Activated naive CD8-positive, alpha-beta T cell treated with anti-CD3 and anti-CD28 coated beads, Interleukin-2, amount 50 U/mL, for 16 hours (primary cell): ENCODE data around the gene SLC24A4.

ENCODE experiments used
- DNase-seq: peaks from one replicate; pipeline ENCODE4 v3.0.0-alpha.2; 2020; ENCODE audit warnings: low read depth, low spot score

The SLC24A4 gene

DNA sequence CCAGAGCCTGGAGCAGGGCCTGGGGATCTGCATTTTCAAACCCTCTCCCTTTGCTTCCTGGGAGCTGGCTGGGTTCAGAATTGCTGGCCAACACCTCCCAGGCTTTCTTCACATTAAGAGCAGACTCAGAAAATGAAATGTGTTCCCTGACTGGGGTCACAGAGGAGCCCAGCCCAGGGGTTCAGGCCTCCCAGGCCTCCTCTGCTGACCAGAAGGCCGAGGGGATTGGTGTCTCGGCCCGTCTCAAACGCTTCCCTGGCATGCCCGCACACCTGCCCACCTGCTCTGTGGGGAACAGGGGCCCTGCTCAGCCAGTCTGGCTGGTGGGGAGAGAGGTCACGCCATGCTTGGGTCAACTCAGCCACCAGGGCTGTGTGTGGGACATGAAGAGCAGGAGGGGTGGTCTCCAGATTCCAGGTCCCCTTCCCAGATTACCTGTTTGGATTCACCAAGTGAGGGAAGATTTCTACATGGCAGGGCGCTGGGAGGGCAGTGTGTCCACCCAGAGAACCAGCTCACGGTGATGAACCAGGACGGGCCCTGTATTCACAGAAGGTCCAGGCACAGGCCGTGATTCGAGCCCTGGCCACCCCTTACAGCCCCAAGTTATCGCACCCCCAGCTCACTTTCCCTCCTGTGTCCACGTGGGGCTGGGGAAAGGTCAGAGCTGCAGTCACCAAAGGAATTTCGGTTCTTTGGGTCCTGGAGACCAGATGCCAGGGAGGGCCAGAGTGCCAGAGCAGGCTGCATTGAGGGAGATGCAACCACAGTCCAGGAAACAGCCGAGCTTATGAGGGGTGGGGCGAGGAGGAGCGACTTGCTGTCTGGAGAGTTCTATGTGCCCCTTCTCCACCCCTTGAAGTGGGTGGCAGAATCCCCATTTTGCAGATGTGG is 135.4 kb downstream of the SLC24A4 start:
- DNase-seq = no peak

DNA sequence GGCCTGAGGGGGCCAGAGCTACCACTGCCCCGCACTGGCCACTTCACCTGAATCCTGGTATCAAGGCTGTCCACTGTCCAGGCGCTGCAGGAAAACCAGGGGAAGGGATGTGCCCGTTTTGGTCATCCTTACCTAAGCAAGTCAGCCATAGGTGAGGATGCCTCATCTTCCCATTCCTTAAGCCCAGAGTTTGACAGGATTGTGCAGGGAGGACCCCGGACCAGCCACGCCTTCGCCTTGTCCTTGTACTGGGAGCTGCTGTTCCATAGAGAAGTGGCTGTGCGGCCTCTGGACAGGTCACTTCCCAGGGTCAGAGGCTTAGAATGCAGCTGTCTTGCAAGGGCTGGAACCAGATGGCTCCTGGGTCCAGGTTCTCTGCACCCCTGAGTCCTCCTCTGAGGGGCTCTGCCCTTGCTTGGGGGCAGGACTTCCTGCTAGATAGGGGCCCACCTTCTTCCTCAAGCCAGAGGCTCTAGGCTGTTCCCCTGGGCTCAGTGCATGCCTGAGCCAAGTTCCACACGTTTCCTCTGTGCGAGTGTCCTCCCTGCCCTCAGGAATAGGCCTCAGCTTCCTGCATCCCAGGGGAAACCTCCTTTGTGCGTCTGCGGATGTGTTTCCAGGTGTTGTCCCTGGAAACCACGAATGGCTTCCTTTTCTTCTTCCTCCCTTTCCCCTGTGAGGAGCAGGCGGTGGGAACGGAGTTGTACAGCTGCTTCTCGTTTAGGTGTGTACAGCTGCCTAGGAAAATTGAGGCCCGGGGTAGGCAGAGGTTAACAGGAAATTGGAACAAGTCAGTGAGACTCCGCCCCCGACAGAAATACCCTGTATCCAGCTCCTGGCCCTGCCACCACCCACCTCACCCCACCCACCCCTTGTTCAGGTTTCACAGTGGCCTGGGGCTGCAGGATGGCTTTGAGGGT is 136.3 kb downstream of the SLC24A4 start:
- no peak for DNase-seq

DNA sequence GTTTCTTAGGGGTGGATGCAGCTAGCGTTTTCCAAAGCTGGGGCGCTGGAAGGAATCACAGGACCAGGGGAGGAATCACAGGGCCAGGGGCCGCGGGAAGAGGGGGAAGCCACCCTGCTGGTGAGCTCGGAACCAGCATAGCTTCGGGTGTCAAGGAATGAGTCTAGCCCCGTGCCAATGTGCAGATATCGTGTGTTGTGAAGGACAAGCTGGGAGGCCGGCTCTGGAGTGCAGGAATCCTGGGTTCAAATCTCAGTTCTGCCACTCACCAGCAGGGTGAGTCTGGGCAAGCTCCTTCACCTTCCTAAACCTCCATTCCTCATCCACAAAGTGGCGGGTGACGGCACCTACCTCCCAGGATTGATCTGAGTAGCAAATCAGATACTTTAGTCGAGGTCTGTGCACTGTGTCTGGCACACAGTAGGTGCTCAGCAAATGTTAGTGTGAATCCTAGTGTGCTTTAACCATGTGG is 137.0 kb downstream of the SLC24A4 start:
- DNase-seq = no peak

DNA sequence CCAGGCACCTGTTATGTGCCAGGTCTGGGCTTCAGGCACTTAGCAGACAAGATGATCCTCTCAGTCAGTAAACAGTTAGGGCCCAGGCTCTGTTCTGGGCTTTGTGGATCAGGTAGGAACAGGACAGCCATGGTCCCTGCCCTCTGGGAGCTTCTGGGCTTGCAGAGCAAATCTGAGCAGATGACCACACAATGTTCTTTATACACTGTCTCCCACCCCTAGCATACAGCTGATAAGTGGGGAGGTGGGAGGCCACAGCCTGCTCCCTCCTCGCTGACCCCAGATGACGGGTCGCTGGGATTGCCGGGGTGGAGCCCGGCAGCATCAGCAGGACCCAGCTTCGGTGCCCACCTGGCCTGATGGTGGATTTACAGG is 137.6 kb downstream of the SLC24A4 start:
- DNase-seq = no peak

DNA sequence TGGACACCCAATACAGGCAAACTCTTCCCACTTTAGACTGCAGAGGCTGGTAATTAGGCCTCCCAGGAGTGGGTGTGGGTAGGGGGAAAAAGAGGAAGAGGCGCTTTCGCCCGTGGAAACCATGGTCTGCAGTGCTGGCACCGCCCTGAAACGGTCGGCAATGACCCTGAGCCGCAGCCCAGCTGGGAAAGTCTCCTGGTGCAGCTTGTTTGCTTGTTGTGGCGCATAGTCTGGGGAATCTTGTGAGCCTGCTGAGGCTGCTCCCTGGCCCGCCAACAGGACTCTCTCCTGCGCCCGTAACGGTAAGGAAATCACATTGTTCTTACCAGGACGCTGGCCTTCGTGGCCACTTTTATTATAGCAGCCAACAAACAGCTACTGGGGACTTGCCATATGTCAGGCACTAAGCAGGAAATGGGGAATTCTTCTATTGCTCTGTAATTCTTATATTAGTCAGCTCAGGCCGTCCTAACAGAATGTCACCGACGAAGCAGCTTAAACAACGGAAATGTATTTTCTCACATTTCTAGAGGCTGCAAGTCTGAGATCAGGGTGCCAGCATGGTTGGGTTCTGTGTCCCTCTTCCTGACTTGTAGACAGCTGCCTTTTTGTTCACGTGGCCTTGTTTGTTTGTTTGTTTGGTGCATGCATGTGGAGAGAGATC is 138.1 kb downstream of the SLC24A4 start:
- DNase-seq = no peak

DNA sequence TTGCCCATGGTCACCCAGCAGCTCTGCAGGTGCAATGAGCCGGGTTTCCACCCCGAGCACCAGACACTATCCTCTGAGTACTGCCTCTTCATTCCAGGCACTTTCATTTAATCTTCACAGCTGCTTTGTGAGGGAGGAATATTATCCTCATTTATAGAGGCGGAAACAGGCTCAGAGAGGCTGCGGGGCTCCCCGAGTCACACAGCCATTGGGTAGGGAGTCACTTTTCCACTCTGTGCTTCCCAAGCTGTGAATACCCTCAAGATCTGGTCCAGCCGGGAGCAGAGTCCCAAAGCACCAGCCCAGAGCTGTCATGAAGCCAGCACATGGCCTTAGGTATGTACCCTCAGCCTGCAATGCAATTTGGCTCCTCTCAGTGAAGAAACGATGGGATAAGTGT is 138.9 kb downstream of the SLC24A4 start:
- no peak for DNase-seq

DNA sequence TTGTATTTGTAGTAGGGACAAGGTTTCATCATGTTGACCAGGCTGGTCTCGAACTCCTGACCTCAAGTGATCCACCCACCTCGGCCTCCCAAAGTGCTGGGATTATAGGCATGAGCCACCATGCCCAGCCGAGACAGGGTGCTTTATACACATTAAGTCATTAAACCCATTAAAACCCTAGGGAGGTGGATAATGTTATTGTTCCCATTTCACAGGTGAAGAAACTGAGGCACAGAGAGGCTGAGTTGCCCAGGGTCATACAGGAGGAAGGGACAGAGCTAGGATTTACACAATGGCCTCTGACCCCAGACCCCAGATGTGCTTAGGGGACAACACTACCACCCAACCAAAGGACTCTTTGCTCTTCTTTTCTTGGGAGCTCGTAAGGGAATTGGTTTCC is 139.6 kb downstream of the SLC24A4 start:
- no peak for DNase-seq

DNA sequence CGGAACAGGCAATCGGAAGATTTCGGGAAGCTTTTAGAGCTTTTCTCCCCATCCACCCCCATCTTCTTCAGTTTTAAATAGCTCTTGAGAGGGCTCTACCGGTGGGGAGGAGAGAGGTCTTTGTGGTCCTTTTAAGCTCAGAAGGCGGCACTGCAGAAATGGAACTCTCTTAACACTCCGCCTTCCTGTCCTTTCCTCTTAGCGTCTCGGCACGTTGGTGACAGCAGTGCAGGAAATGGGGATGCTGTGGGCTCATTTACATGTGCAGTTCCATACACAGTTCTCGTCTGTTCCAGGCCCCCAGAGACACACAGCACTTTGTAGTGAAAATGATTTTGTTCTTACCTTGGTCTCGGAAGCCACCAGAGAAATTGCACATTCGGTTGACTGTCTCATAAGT is 140.2 kb downstream of the SLC24A4 start:
- no peak for DNase-seq

DNA sequence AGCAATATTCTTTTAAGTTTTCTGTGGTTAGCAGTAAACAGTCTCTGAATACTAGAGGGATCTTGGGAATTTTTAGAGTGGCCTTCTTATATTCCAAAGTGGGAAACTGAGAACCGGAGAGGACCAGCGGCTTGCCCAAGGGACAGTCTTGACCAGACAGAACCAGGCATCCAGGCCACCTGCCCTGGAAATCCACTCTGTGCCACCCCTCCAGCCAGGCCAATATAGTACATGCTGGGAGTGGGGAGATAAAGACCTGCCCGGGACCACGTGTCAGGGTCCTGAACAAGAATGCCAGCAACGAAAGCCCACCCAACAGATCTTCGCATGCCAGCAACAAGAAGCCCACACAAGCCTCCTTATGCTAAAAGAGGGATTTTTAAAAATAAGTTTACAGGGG is 141.2 kb downstream of the SLC24A4 start:
- no peak for DNase-seq

DNA sequence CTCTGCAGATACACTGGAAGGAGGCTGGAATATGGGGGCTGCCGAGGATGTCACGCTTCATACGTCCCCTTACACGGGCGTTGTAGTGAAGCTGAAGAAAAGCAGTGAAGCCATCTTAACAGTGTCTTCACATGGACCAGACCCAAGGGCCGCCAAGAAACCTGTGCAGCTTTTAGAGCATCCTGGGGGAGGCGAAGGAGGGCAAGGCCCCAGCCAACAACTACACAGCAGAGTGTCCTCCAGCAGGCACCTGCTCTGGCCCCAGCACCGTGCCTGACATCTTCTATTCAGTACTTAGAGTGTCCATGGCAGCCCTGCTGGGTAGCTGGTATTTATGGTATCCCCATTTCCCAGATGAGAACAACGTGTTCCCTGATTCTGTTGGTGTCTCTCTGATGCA is 141.8 kb downstream of the SLC24A4 start:
- DNase-seq = no peak

DNA sequence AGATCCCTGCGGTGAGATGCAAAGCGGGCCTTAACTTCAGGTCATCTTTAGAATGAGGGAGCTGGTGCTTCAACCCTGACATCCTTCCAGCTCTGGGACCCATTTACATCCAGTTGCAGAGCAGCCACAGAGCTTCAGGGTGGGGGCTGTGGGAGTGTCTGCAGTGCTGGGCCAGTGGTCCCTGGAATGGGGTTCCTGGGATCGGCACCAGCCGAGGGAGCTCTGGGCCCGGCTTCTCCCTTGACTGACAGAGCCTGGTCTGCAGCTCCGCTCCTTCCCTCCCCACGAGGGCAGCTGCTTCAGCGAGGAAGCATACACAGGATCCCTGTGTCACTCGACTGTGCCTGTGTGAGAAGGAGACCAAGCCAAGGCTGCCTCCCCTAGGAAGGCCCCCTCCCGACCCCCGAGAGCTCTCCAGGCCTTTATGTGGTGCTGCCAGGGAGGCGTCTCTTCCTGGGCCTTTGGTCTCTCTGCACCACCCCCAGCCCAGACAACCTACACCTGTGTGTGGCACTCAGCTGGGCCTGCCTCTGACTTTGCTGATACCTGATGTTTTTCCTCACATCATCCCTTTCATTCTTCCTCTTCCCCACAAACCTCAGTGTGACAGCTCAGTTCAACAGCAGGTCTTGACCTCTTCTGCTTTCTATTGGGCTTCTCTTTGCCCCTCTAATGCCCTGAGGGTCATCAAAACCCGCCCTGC is 142.5 kb downstream of the SLC24A4 start:
- no peak for DNase-seq

DNA sequence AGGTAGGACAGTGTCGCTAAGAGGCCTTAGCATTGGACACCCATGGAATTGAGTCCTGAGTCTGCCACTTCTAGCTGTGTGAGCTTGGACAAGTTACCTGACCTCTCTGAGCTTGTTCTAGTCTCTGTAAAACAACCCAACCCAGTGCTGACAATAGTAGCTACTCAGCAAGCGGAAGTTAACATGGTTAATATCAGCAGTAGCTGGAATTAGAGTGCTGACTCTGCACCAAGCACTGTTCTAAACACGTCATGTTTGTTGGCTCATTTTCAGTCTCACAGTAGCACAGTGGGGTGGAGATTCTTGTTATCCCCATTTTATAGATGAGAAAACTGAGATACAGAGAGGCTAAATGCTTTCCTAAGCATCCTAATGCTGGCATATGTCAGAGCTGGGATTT is 143.1 kb downstream of the SLC24A4 start:
- no peak for DNase-seq

DNA sequence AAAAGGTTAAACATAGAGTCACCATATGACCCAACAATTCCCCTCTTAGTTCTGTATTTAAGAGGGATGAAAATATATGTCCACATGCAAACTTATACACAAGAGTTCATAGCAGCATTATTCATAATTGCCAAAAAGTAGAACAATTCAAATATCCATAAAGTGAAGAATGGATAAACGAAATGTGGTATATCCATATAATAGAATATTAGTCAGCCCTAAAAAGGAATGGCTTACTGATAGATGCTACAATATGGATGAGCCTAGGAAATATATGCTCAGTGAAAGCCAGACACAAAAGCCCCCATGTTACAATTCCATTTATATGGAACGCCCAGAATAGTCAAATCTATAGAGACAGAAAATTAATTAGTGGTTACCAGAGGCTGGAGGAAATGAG is 146.6 kb downstream of the SLC24A4 start:
- no peak for DNase-seq

DNA sequence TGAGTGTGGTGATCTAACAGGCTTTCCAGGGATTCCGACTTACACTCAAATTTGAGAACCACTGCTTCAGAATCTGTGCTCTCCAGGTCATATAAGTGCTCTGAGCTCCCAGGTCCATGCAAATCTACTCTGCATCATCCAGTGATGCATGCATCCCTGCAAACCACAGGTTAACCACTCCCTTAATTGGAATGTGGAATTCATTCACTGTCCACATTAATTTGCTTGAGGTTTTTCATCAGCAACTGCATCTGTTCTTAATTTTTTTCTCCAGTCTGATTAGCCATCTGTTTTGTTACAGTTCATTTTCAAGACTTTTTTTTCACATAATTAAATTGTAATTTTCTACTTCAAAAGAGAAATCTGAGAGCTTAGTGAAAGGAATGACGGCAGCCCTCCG is 147.2 kb downstream of the SLC24A4 start:
- DNase-seq = no peak

DNA sequence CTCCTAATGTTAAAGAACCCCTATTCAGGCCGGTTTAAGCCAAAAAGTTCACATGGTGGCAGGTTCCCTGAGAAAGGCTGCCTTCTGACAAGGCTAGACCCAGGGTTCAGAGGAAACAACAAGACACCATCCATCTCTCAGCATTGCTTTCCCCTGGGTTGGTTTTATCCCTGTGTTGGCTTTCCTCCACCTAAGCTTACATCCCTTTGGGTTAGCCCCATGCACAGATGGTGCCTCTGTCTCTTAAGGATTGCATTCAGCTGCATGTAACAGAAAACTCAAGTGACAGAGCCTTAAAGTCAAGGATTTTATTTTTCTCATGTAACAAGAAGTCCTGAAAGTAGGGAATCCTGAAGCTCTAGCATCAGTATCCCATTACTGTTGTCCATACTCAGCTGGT is 147.8 kb downstream of the SLC24A4 start:
- DNase-seq = no peak

DNA sequence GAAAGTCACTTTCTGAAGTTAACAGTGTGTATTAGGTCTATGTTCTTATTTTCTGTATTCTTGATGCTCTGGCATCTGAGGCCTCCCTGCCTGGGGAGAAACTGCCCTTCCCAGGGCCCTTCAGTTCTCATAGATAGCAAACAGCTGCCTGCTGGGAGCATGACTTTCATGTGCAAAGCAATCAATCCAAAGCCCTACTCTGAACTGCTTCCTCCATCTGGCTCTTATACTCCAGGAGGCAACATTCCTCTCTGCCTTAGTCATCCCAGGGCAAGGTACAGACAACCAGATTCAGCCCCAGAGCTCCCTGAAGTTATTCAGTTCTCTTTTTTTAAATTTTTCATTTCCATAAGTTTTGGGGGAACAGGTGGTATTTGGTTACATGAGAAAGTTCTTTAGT is 149.0 kb downstream of the SLC24A4 start:
- DNase-seq = no peak

DNA sequence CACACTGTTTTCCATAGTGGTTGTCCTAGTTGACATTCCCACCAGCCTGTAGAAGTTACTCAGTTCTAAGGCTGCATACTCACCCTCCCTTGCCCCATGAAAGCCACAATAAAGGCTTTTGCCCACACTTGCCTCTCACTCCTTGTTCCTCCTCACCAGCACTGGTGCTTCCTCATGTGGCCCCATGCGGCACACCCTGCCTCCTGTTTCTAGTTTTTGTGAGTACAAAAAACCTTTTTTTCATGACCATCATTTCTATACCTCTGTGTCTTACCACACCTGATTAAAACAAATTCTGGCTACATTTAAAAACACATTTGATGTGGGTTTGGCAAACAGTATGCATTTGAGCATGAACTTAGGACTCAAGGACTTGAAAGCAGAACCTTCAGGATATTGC is 149.9 kb downstream of the SLC24A4 start:
- no peak for DNase-seq

DNA sequence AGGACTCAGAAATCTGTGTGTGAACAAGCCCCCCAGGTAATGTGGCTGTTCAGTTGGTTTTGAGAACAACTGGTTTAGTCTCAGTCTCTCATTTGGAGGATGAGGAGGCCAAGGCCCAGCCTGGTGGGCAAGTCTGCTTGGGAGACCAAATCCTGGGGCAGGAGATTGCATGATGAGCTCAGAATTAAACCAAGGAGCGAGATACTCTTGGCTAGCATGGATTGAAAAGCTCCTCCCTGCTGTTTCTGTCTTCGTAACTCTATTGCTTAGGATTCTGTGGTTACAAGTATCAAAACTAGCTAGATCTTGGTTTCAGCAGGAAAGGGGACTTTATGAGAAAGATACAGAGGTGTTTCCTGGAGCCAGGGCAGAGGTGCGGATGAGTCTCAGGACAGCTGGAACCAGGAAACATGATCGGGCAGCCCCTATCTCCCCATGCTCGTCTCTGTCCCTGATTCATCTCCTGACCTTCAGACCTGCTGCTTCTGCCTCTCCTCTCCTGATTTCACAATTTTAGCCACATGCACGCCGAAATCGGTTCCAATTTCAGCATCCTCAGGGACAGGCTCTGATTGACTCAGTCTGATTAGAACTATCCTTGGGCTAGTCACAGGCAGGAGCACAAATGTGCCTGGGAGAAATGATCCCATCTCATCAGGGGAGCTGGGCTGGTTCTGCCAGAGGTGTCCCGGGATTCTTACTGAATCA is 150.4 kb downstream of the SLC24A4 start:
- DNase-seq = no peak

DNA sequence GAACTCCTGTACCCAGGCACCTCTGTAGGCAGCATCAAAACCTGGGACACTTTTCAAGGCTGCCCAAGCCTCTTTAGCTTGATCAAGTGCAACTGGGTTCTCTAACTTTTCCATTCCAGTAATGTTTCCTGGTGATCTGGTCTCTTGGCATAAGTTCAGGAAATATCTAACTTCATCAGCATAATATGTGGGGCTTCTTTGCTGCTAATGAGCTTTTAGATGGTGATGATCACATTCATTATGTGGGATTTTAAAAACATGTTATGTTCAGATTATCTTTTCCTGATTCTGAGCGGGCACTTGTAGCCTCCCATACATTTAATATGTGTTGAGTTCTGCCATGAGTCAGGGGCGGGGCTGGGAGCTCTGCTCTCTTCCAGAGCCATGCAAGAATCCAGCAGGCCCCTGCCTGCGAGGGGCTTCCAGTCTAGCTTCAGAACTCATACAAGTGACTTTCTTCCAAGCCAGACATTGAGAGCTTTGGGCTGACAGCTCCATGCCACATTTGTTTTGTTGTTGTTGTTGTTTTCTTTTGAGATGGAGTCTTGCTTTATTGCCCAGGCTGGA is 151.1 kb downstream of the SLC24A4 start:
- DNase-seq = no peak

DNA sequence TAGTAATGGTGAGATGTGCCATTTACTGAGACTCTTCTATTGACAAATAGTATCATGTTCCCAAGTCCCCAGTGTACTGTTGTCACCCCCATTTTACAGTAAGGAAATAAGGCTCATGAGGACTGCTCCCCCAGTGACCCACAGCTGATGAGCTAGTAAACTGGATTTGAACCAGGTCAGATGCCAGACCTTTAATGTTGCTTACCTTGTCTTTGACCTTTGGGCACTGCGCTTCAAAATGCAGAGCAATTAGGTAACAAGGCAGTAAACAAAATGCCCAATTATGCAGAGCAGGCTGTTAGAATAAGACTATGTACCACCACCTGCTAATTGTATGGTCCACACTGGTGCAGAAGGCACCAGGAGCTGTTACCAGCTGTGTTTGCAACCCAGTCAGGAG is 152.1 kb downstream of the SLC24A4 start:
- no peak for DNase-seq
